HepG2 (cell line): ENCODE data around the gene NRSN2. TPM values are rescaled to one million over a fixed set of nuclear protein-coding genes. Genes with fewer than 3 reads are reported as not detected.

ENCODE experiments used
- ATAC-seq: fragments of 200-7000 bp; cut with Tn5 transposase; 3 replicates; pipeline ENCODE4 v1.9.1; 2020; ENCODE audit warnings: mild to moderate bottlenecking, moderate library complexity
- BruUV-seq: library from RNA; stranded (reverse); fragments of 400-500 nt; replicated peaks from 2 replicates; lab custom pipeline; 2021; lab: Mats Ljungman, UMichigan
- CTCF ChIA-PET: fragments of 300-600 bp; formaldehyde crosslinking; extraction: SDS; loops from one replicate; lab custom pipeline; 2021; ENCODE audit warnings: low total read pairs, inconsistent platforms, low intra/inter-chr PET ratio; lab: Yijun Ruan, JAX
- POLR2A ChIA-PET: fragments of 350-600 bp; sonication (Branson Sonifier 250); formaldehyde crosslinking; loops from one replicate; lab custom pipeline; 2020; ENCODE audit warnings: antibody characterized with exemption, inconsistent platforms; lab: Yijun Ruan, JAX
- DNase-seq: peaks from one replicate; pipeline ENCODE4 v3.0.0-alpha.2; 2015; ENCODE audit warnings: low spot score
- FAIRE-seq: peaks from 3 replicates; lab custom pipeline; 2011; peaks lifted over from hg19 to GRCh38; lab: Jason Lieb, UNC
- H2AFZ ChIP-seq: one replicate; pipeline ENCODE4 v1.6.1; 2011; ENCODE audit warnings: low read length, inconsistent platforms
- H3K27ac ChIP-seq: fragments of 300-600 bp; 3 replicates; pipeline ENCODE4 v1.8.0; 2011; ENCODE audit warnings: mixed run types, mild to moderate bottlenecking, mixed read lengths, low read length, inconsistent platforms; ENCODE audit not compliant: insufficient read depth; ENCODE audit errors: extremely low read length
- H3K27me3 ChIP-seq, 2 experiments: fragments of 200-600 bp in 1 of 2; 2 replicates in 1 of 2; 3 replicates in 1 of 2; pipeline versions ENCODE4 v1.6.0 to v1.8.0; 2011; ENCODE audit warnings: low read length in 2 of 2, mild to moderate bottlenecking in 2 of 2, moderate library complexity in 2 of 2, inconsistent platforms in 1 of 2; ENCODE audit not compliant: insufficient read depth in 2 of 2, control insufficient read depth in 1 of 2
- H3K36me3 ChIP-seq, 2 experiments: fragments of 200-600 bp in 1 of 2; replicated peaks in 1 of 2; 2 replicates in 1 of 2; 3 replicates in 1 of 2; pipeline versions ENCODE4 v1.5.1 to v1.8.0; 2011; ENCODE audit warnings: low read length in 2 of 2, inconsistent platforms in 1 of 2; ENCODE audit not compliant: insufficient read depth in 2 of 2, control insufficient read depth in 1 of 2
- H3K4me1 ChIP-seq: 2 replicates; pipeline ENCODE4 v1.5.1; 2012; ENCODE audit warnings: low read length, inconsistent platforms; ENCODE audit not compliant: insufficient read depth
- H3K4me2 ChIP-seq: 2 replicates; pipeline ENCODE4 v1.6.0; 2011; ENCODE audit warnings: low read depth, low read length, inconsistent platforms
- H3K4me3 ChIP-seq, 3 experiments: fragments of 200-600 bp in 1 of 3; sonication (generic), shearing (Covaris generic) in 1 of 3; replicated peaks in 1 of 3; 2 replicates each; pipeline ENCODE4 v1.5.1; 2011 to 2016; ENCODE audit warnings: low read length in 3 of 3, inconsistent platforms in 2 of 3, low read depth in 2 of 3, mild to moderate bottlenecking in 2 of 3, control low read depth in 1 of 3, mixed read lengths in 1 of 3; ENCODE audit not compliant: insufficient read depth in 1 of 3
- H3K79me2 ChIP-seq: one replicate; pipeline ENCODE4 v1.6.1; 2011; ENCODE audit warnings: low read length, inconsistent platforms; ENCODE audit not compliant: insufficient read depth
- H3K9ac ChIP-seq: 2 replicates; pipeline ENCODE4 v1.6.0; 2011; ENCODE audit warnings: mild to moderate bottlenecking, low read depth, low read length, inconsistent platforms; ENCODE audit not compliant: insufficient read depth
- H3K9me3 ChIP-seq: 2 replicates; pipeline ENCODE4 v1.5.1; 2012; ENCODE audit warnings: mild to moderate bottlenecking, low read length
- H4K20me1 ChIP-seq: 2 replicates; pipeline ENCODE4 v1.6.0; 2011; ENCODE audit warnings: inconsistent platforms, mild to moderate bottlenecking, low read length, moderate library complexity; ENCODE audit not compliant: insufficient read depth
- ARID2 ChIP-seq: sonication (generic); formaldehyde crosslinking; IDR thresholded peaks from 2 replicates; pipeline ENCODE4 v1.8.1; 2022; ENCODE audit warnings: mild to moderate bottlenecking, missing genetic modification reagents, borderline replicate concordance
- CBX5 ChIP-seq: sonication (generic); formaldehyde crosslinking; IDR thresholded peaks from 2 replicates; pipeline ENCODE4 v1.4.0; 2020; ENCODE audit warnings: missing genetic modification reagents, borderline replicate concordance
- FOXO1 ChIP-seq: sonication (generic); formaldehyde crosslinking; IDR thresholded peaks from 2 replicates; pipeline ENCODE4 v1.4.0; 2020; ENCODE audit warnings: missing genetic modification reagents
- HOXA3 ChIP-seq: sonication (generic); formaldehyde crosslinking; IDR thresholded peaks from 2 replicates; pipeline ENCODE4 v1.5.0; 2020; ENCODE audit warnings: missing genetic modification reagents
- PITX1 ChIP-seq: sonication (generic); formaldehyde crosslinking; IDR thresholded peaks from 2 replicates; pipeline ENCODE4 v1.5.1; 2020; ENCODE audit warnings: mild to moderate bottlenecking, missing genetic modification reagents
- SMAD3 ChIP-seq: sonication (generic); formaldehyde crosslinking; IDR thresholded peaks from 2 replicates; pipeline ENCODE4 v1.4.0; 2020; ENCODE audit warnings: missing genetic modification reagents
- THYN1 ChIP-seq: sonication (generic); formaldehyde crosslinking; IDR thresholded peaks from 2 replicates; pipeline ENCODE4 v1.8.1; 2023; ENCODE audit warnings: low read depth, mild to moderate bottlenecking, moderate library complexity, missing genetic modification reagents, borderline replicate concordance
- U2AF1 ChIP-seq: fragments of 200-400 bp; formaldehyde crosslinking; optimal IDR thresholded peaks from 2 replicates; pipeline ENCODE3; 2017; ENCODE audit warnings: mild to moderate bottlenecking, low read depth, low read length
- ZBTB42 ChIP-seq: sonication (generic); formaldehyde crosslinking; IDR thresholded peaks from 2 replicates; pipeline ENCODE4 v1.5.0; 2020; ENCODE audit warnings: mild to moderate bottlenecking, missing genetic modification reagents
- ZFAT ChIP-seq: sonication (generic); formaldehyde crosslinking; conservative IDR thresholded peaks from 2 replicates; pipeline ENCODE4 v1.8.1; 2023; ENCODE audit warnings: missing genetic modification reagents, inconsistent platforms
- ZFP37 ChIP-seq: sonication (generic); formaldehyde crosslinking; IDR thresholded peaks from 2 replicates; pipeline ENCODE4 v1.4.0; 2020; ENCODE audit warnings: missing genetic modification reagents, borderline replicate concordance
- ZNF274 ChIP-seq: sonication (generic); formaldehyde crosslinking; IDR thresholded peaks from 2 replicates; pipeline ENCODE4 v1.5.1; 2020; ENCODE audit warnings: mild to moderate bottlenecking, missing genetic modification reagents
- ZNF646 ChIP-seq: sonication (generic); formaldehyde crosslinking; IDR thresholded peaks from 2 replicates; pipeline ENCODE4 v1.9.0; 2021; ENCODE audit warnings: mild to moderate bottlenecking, missing genetic modification reagents
- ZNF761 ChIP-seq: sonication (generic); formaldehyde crosslinking; conservative IDR thresholded peaks from 2 replicates; pipeline ENCODE4 v1.4.0; 2020; ENCODE audit warnings: mild to moderate bottlenecking, missing genetic modification reagents
- ZSCAN21 ChIP-seq: sonication (generic); formaldehyde crosslinking; IDR thresholded peaks from 2 replicates; pipeline ENCODE4 v1.8.0; 2022; ENCODE audit warnings: mild to moderate bottlenecking, missing genetic modification reagents, moderate library complexity, borderline replicate concordance
- WGBS: methylation state at CpG from one replicate; pipeline ENCODE4 v1.1.6; 2017; ENCODE audit warnings: low lambda C conversion rate; 5-methylcytosine and 5-hydroxymethylcytosine counted together
- in situ Hi-C: cut with HindIII; loops from 2 replicates; pipeline ENCODE4 v1.10.0; 2017; ENCODE audit warnings: low pct_unique_long_range_greater_than_20kb; ENCODE audit not compliant: extremely low pct_ligation_motif_present
- intact Hi-C: fragments of 100-400 bp; cut with micrococcal nuclease; formaldehyde crosslinking; loops from one replicate; pipeline ENCODE4 v1.10.0; 2022; ENCODE audit not compliant: unreplicated experiment
- polyA plus RNA-seq, 8 experiments: library from polyadenylated mRNA; depleted of rRNA in 3 of 8; stranded (reverse) in 7 of 8; unstranded in 1 of 8; fragments of >200 nt; fragmentation: Illumina TruSeq in 4 of 8; extraction: Trizol in 4 of 8; gene quantifications; 2 replicates each; pipeline versions ENCODE4 v1.2.1 to v1.2.3, GENCODE V29; 2011 to 2016; ENCODE audit warnings: low read depth in 4 of 8, missing spikeins in 1 of 8, mixed read lengths in 1 of 8; ENCODE audit not compliant: insufficient read depth in 1 of 8
- total RNA-seq, 5 experiments: library from RNA; depleted of rRNA; stranded (reverse); fragments of >200 nt; fragmentation: Illumina TruSeq; extraction: Trizol; gene quantifications; 2 replicates each; pipeline ENCODE4 v1.2.3, GENCODE V29; 2016; ENCODE audit warnings: low read depth in 1 of 5
- TF ChIP-seq, protein P1 (sequence below): sonication (generic); formaldehyde crosslinking; IDR thresholded peaks from 2 replicates; pipeline ENCODE4 v1.8.1; 2023; ENCODE audit warnings: missing genetic modification reagents, inconsistent platforms, borderline replicate concordance

Gene NRSN2
- total and polyA plus RNA-seq, 2 of the 13 experiments (the other 11 are each of a cell fraction or from before 2014, with no cell fraction given), result 32.3 to 49.4 TPM

DNA sequence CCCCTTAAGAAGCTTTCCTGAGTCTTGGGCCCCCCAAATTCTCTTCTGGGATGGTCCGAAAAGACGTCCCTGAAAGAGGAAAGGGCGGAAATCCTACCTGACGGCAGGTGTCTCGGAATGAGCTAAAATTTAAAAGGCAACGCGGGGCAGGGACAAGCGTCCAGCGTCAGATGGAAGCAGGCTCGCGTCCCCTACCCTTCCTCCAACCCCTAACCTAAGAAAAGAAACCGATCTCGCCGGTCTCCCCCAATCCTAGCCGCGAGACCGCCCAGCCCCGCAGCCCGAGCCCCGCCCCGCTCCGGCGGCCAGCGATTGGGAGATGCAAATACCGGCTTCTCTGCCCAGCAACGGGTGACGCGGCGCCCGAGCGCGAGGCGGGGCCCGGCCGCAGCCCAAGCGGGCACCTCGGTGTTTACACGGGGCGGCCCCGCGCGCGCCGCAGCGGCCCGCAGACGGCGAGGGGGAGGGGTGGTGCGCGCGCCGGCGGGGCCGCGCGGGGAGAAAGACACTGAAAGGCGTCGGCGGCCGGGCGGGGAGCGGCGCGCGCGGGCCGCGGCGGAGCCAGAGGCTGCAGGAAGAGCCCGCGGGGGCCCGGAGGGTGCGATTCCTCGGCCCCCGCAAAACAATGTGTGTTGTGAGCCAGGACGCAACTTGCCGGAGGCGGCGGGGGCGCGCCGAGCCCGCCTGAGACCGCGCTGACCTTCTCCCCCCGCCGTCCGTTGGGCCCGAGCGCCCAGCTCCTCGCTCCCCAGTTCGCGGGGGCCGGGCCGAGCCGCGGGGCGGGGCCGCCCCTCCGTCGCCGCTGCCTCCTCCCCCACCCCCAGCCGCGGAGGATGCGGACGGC is 21.6 kb upstream of the NRSN2 start, which contains the start of gene SOX12:
SOX12 (plus strand) TSS at position 508 of the 844 bp plus-strand sequence. CDS start 373 bp downstream, outside the sequence.
- peak within 1 kb of the TSS; percentile 32 for H2AFZ ChIP-seq
- H3K9me3 ChIP-seq, result no peaks in the 10 kb centered on the region
- peak within 1 kb of the TSS; percentile 94 for H3K27ac ChIP-seq
- H4K20me1 ChIP-seq, result peaks cover 29% of the 10 kb centered on the region
- H3K79me2 ChIP-seq, result peaks cover 29% of the 10 kb centered on the region
- peaks cover 40% of the 10 kb centered on the region for H3K4me1 ChIP-seq
- ChIA-PET CTCF (interaction anchor here (1.6 kb wide), 1 partner anchor 58 kb away, joined by 5 read pairs; no protein-coding TSS in a partner anchor), POLR2A (interaction anchor here (0.6 to 5.6 kb wide), 12 partner anchors 10 to 185 kb away, joined by 3 to 107 read pairs (median 6); partner anchors contain the start of genes NRSN2 and ZCCHC3)
- intact Hi-C loops, result no loop called here
- H3K4me3 ChIP-seq, result peak within 1 kb of the TSS; percentile 70 to 96 (median 93)
- H3K36me3 ChIP-seq, result peaks cover 4 to 9% of the 10 kb centered on the region in 2 experiments; a peak in 2 of 5 replicates
- no peaks in the 10 kb centered on the region; a peak in 1 of 5 replicates for H3K27me3 ChIP-seq
- peak within 1 kb of the TSS; percentile 94 for H3K9ac ChIP-seq
- ATAC-seq (peak; percentile 72), FAIRE-seq (peak; percentile 46), DNase-seq (peak; percentile 96)
- H3K4me2 ChIP-seq, result peak within 1 kb of the TSS; percentile 97
- BruUV-seq, result no TSS peak
- in situ Hi-C loops, result no loop called here
- 1% methylated on average over 77 of the region's 106 CpGs for WGBS
- TF ChIP-seq U2AF1, result peak; percentile 4
- no peak for TF ChIP-seq ZNF646 (CRISPR knock-in tag)
- TF ChIP-seq HOXA3 (CRISPR knock-in tag), result peak; percentile 79
- TF ChIP-seq, protein P1, sequence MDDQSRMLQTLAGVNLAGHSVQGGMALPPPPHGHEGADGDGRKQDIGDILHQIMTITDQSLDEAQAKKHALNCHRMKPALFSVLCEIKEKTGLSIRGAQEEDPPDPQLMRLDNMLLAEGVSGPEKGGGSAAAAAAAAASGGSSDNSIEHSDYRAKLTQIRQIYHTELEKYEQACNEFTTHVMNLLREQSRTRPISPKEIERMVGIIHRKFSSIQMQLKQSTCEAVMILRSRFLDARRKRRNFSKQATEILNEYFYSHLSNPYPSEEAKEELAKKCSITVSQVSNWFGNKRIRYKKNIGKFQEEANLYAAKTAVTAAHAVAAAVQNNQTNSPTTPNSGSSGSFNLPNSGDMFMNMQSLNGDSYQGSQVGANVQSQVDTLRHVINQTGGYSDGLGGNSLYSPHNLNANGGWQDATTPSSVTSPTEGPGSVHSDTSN (CRISPR knock-in tag), result 0 out of 2 replicates have a peak, but pooled peaks have one; percentile 15
- no peak; the same call in none of the 2 replicates for TF ChIP-seq ZSCAN21 (CRISPR knock-in tag)
- no peak for TF ChIP-seq ZBTB42
- TF ChIP-seq ARID2 (CRISPR knock-in tag), result no peak
- TF ChIP-seq ZFP37, result no peak
- TF ChIP-seq ZFAT (CRISPR knock-in tag), result no peak
- no peak; the same call in 1 of the 2 replicates for TF ChIP-seq SMAD3 (CRISPR knock-in tag)
- no peak for TF ChIP-seq PITX1 (CRISPR knock-in tag)
- TF ChIP-seq FOXO1 (CRISPR knock-in tag), result peak; percentile 66; the same call in 1 of the 2 replicates
- TF ChIP-seq ZNF274, result no peak; the same call in 1 of the 2 replicates
- no peak for TF ChIP-seq THYN1 (CRISPR knock-in tag)
- peak; percentile 37; the same call in 1 of the 2 replicates for TF ChIP-seq ZNF761
- no peak; the same call in 1 of the 2 replicates for TF ChIP-seq CBX5
